ENCODE measurements around the gene ARMH1.

Gene ARMH1

GRCh38 chr1:44717653-44718052 is 43.1 kb downstream of the ARMH1 start:
- Histone ChIP-seq H3K4me3 (no peak overlapping the region), H3K27ac (no peak overlapping the region)
- no peak for DNase-seq (ENCODE audit: low spot score)
- TF ChIP-seq CTCF (IDR thresholded peaks at IDR 0.05): no peak

- no peak overlapping the region for H3K27ac ChIP-seq
- H3K4me3 ChIP-seq: no peak overlapping the region
- DNase-seq (ENCODE audit: low spot score): no peak
- TF ChIP-seq CTCF (IDR thresholded peaks at IDR 0.05): no peak
Observed at GRCh38 chr1:44718091-44718490, 43.6 kb downstream of the ARMH1 start.

GRCh38 chr1:44719318-44719717 is 44.8 kb downstream of the ARMH1 start:
- no peak overlapping the region for H3K27ac ChIP-seq
- no peak overlapping the region for H3K4me3 ChIP-seq
- DNase-seq (ENCODE audit: low spot score): no peak
- TF ChIP-seq CTCF (IDR thresholded peaks at IDR 0.05): no peak

GRCh38 chr1:44720281-44720680 is 45.8 kb downstream of the ARMH1 start:
- no peak for DNase-seq (ENCODE audit: low spot score)
- H3K27ac ChIP-seq: no peak overlapping the region
- TF ChIP-seq CTCF (IDR thresholded peaks at IDR 0.05): no peak
- no peak overlapping the region for H3K4me3 ChIP-seq

GRCh38 chr1:44721485-44722361 is 47.2 kb downstream of the ARMH1 start:
- no peak for TF ChIP-seq CTCF (IDR thresholded peaks at IDR 0.05)
- DNase-seq (ENCODE audit: low spot score): no peak
- Histone ChIP-seq H3K27ac (peak overlapping the region in 1 of 2 donors; percentile 45), H3K4me3 (no peak overlapping the region)

GRCh38 chr1:44723064-44723463 is 48.5 kb downstream of the ARMH1 start:
- H3K4me3 ChIP-seq: no peak overlapping the region
- DNase-seq (ENCODE audit: low spot score): no peak
- TF ChIP-seq CTCF (IDR thresholded peaks at IDR 0.05): no peak
- no peak overlapping the region for H3K27ac ChIP-seq

All from coronary artery (tissue), 2 donors.